HEK293T (cell line): ENCODE results near the gene SLC13A4.

Experiments used
- ARNT ChIP-seq: fragments of 450-650 bp; IDR thresholded peaks from 2 replicates; pipeline ENCODE4 v1.6.1; 2017; ENCODE audit warnings: mild to moderate bottlenecking
- CTBP1 ChIP-seq: fragments of 450-650 bp; IDR thresholded peaks from 2 replicates; pipeline ENCODE4 v1.6.1; 2016; ENCODE audit warnings: borderline replicate concordance
- FOXM1 ChIP-seq: fragments of 450-650 bp; IDR thresholded peaks from 2 replicates; pipeline ENCODE4 v1.6.1; 2017; ENCODE audit warnings: mild to moderate bottlenecking, borderline replicate concordance
- NFRKB ChIP-seq: fragments of 450-650 bp; IDR thresholded peaks from 2 replicates; pipeline ENCODE4 v1.6.1; 2016; ENCODE audit warnings: mild to moderate bottlenecking, moderate library complexity
- SP1 ChIP-seq: fragments of 450-650 bp; IDR thresholded peaks from 2 replicates; pipeline ENCODE4 v1.6.1; 2017
- ZNF384 ChIP-seq: fragments of 450-650 bp; IDR thresholded peaks from 2 replicates; pipeline ENCODE4 v1.6.1; 2016

DNA sequence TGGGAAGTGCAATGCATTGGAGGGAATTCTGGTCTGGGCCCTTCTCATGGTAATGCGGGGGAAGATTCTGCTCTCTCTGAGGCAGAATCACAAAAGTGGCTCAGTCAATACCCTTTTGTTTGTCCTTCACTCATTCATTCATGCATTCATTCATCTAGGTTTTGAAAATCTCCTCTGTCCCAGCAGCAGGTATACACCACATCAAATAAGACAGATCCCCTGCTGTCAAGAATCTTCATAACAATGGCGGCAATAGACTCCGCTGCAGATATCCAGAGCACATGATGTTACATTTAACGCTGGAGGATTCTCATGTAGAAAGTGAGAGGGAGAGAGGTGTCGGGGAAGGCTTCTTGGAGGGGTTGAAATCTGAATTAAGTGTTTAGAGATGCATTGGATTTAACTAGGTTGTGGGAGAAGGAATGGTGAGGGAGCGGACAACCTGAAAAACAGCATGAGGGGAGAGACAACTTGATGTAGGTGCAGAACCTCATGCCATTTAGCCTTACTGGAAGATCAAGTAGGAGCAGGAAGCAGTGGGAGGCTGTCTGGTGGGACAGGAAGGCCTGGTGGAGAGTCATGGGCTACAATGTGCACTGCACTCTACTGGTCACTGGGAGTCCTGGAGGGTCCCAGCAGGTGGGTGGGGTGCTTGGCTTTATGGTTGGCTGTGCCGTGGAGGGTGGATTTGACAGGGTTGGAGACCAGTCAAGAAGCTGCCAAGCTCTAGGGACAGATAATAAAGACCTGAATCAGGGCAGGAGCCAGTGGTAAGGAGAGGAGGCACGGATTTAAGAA, 25.8 kb upstream of the SLC13A4 start:
- no peak for TF ChIP-seq CTBP1
- TF ChIP-seq ZNF384, result no peak
- TF ChIP-seq ARNT, result no peak
- TF ChIP-seq SP1, result no peak
- TF ChIP-seq NFRKB, result no peak
- no peak for TF ChIP-seq FOXM1
